GM19239 (cell line): Measurements from ENCODE around the gene CD93.

Experiments used
- DNase-seq: peaks from one replicate; pipeline ENCODE4 v3.0.0; 2011; ENCODE audit warnings: low spot score; ENCODE audit not compliant: insufficient read length
- FAIRE-seq: peaks from 2 replicates; lab custom pipeline; 2011; peaks lifted over from hg19 to GRCh38; lab: Jason Lieb, UNC

The CD93 gene

DNA sequence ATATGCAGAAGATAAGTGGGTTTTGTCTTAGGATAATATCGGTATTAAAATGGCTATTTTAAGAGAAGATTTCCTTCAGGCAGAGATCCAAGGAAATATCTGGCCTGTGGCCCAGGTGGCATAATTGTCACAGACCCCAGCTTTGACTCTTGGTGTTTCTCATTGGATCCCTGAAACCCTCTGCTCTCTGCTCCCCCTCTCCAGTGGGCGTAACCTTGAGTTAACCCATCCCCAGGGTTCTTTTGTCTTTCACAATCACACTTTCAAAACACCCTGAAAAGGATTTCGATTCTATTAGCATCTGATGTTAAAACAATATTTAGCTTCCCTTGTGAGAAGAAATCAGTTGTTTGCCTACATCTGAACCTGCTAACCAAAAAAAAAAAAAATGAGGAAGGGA is 43.9 kb downstream of the CD93 start:
- FAIRE-seq = no peak
- DNase-seq = no peak

DNA sequence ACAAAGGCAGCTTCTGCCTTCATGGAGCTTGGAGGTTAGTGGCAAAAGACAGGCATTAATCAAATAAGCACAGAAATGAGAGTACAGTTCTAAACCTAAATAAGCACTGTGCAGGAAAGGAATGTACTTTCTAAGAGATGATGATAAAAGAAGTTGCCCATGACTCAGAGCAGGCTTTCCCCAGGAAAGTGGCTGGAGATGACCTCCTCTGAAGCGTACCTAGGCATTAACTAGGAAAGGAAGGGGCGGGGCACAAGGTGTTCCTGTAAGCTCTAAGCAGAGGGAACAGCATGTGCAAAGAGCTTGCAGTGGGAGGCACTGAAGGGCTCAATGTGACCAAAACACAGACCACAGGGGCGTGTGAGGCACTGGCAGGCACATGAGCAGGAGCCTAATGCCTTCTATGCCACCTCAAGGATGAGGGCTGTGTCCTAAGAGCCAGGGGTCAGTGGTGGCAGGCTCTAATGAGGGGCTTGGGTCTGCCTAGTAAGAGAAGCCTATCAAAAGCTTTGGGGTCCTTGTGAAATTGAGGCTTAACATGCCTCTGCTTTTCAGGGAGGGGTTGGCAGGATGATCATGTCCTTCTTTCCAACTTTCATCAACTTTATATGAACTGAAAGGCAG is 46.1 kb downstream of the CD93 start:
- no peak for FAIRE-seq
- no peak for DNase-seq

DNA sequence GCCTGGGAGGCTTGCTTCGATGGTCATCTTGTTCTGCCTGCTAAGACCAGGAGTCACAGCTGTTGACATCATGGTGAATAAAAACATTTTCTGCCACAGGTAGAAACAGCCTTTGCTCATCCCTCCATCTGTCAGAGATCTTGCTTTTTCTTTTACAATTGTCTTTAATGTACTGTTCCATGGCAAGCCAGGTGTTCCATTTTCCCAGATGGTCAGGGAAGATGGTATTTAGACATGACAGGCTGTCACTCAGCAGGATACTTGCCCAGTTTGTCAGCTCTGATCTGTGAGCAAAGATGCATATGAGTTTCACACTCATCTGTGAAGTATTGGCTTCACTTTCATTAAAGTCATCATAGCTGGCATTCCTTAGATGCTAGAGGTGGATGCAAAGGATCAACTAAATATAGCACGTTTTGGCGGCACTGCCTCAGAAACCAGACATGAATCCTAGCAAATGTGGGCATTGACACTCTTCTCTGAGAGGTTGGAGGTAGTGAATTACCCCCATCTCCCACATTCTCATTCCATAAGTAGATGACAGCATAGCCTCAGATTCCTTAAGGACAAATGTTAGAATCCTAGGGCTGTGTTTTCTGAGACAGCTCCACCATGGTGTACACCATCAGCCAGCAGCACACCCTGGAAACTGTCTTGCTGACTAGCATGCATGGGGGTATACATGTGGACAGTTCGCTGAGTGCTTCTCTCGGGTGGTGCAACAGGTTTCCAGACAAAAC is 46.8 kb downstream of the CD93 start:
- no peak for FAIRE-seq

DNA sequence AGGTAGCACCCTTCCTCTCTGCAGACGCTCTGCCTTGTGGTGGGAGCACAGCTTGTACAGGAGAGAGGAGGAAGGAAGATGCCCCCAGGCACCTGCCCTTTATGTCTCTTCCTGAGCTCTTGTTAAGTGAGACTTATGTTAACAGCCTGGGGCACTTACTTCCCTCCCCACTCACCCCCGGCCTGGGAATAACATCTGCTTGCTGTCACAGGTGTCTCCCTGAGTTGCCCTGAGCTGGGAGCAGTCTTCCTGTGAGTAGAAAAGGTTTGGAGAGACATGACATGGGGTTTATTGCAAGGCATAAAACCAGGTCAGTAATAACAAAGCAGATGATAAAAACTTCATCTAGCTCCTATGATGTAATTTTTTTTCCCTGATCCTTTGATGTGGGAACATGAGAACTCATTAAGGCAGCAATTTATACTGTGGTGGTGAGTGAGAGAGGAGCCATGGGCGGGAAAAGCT is 49.1 kb downstream of the CD93 start:
- no peak for DNase-seq
- FAIRE-seq = no peak

More for the DNA sequence above, 46.8 kb downstream of the CD93 start:
- no peak for DNase-seq

DNA sequence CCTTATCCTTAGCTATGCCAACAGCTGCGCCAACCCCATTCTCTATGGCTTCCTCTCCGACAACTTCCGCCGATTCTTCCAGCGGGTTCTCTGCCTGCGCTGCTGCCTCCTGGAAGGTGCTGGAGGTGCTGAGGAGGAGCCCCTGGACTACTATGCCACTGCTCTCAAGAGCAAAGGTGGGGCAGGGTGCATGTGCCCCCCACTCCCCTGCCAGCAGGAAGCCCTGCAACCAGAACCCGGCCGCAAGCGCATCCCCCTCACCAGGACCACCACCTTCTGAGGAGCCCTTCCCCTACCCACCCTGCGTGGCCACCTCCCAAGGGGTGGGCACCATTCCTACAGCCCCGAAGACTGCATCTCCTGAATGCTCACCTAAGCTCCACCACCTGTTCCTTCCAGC is 49.8 kb downstream of the CD93 start:
- FAIRE-seq = no peak
- DNase-seq = no peak

DNA sequence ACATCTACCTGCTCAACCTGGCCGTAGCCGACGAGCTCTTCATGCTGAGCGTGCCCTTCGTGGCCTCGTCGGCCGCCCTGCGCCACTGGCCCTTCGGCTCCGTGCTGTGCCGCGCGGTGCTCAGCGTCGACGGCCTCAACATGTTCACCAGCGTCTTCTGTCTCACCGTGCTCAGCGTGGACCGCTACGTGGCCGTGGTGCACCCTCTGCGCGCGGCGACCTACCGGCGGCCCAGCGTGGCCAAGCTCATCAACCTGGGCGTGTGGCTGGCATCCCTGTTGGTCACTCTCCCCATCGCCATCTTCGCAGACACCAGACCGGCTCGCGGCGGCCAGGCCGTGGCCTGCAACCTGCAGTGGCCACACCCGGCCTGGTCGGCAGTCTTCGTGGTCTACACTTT is 50.4 kb downstream of the CD93 start:
- FAIRE-seq = no peak
- DNase-seq = no peak

DNA sequence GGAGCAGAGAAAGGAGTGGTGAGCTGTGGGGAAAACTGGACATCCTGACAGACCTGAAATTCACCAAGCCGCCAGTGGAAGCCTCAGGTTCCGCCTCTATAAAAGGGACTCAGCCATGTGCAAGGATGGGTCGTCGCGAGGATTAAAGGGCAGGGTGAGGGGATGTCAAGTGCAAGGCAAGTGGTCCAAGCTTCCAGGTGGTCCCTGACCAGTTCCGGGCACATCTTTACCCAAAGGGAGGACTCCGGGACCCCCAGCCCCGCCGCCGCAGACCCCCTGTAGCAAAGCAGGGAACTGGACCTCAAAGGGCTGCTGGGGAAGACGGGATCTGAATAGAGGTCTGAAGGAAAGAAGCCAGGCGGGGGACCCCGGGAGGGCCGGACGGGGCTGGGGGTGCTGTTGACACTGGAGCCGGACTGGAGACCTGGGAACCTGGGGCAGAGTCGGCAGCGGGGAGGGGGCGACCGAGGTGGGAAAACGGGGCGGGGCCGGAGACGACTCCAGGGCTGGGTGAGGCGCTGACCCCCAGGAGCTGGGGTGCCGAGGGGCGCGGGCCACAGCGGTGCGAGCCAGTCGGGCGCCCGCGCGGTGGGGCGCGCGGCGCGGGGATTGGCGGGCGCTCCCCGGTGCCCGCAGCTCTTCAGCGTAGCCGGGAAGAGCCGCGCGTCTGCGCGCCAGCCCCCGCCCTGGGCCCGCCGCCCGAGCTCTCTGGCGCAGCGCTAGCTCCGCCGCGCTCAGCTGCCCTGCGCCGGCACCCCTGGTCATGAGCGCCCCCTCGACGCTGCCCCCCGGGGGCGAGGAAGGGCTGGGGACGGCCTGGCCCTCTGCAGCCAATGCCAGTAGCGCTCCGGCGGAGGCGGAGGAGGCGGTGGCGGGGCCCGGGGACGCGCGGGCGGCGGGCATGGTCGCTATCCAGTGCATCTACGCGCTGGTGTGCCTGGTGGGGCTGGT is 51.1 kb downstream of the CD93 start, which contains the start of gene SSTR4:
SSTR4 (plus strand) TSS at position 592 of the 951 bp plus-strand sequence; CDS start at position 764, 172 bp downstream.
- FAIRE-seq (no peak), DNase-seq (no peak)

DNA sequence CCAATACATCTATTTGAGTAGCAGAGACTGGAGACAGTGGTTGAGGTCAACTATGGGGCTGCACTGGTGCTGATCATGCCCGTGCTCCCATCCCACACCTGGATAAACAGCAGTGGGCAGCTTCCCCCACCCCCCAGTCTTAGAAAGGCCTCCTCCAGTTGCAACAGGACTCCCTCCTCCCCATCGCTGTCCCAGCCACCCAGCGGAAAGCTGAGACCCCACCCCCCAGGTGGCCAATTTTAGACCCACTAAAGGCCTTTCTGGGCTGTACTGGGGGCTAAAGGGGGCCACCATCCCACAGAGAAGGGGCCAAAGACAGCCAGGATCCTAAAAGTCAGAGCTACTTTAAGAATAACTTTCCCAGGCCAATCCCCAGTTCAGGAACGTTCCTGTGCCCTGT is 52.2 kb downstream of the CD93 start:
- DNase-seq (no peak), FAIRE-seq (no peak)

DNA sequence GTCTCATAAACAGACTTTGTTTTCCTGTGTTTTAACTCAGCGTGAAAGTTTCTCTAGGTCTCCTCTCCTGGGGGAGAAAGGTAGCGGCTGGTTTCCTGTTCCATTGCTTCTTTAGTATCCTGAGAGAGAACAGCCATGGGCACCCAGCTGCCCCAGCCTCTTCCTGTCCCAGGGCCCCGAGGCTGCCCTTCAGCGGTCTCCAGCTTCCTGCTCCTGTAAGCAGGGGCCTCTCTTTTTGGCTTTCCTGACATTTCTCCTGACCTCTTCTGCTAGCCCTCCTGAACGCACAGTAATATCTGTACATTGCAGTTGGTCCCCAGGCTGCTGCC is 53.4 kb downstream of the CD93 start:
- no peak for FAIRE-seq
- DNase-seq = no peak

DNA sequence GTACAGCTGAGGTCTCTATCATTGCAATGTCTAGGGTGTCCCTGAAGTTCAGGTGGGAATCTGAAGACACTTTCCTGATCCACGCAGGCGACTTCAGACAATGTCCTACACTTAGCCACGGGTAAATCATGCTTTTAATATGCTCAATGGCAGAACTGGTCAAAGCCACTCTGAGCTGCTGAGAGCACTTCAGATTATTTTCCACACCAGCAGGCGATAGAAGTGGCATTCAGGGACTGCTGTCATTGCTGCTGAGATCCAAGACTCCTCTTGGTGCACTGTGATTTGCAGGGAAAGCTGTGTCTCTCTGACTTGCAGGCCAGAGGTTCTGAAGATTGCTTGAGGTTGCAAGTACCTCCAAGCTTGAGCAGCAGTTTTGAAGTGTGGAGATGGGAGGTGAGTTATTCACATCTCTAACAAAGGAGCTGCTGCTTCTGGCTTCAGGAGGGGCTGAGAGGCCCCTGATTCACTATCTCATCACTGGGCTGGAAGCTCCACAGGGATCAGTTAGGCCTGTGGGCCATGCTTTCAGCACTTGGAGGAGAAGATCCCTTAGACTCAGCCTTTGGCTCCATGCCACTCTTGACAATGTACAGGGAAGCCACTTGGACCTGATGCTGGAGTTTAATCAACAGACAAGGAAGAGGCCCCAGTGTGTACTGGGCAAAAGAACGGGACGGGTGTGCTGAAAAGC is 53.9 kb downstream of the CD93 start:
- no peak for FAIRE-seq
- DNase-seq = no peak

DNA sequence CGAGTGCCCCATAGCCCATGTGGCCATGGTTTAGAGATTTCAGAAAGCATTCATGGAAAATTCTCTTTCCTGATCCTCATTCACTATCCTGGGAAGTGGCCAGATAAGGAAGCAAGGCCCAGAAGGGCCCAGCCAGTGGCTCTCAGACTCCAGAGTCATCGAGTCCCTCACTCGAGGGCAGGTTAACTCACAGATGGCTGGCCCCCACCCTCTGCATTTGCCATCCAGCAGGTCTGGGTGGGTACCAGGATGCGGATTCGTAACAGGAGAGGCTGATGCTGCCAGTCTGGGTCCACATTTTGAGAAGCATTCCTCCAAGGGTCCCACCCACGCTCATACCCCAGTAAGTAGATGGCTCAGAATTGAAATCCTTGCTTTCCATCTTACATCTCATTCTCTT is 54.8 kb downstream of the CD93 start:
- no peak for DNase-seq
- no peak for FAIRE-seq
